Activated T-cell treated with anti-CD3 and anti-CD28 coated beads, Interleukin-2, amount 50 U/mL, for 1 hour (primary cell): ENCODE data around the gene MPPED1.

Source experiments
- DNase-seq: peaks from one replicate; pipeline ENCODE4 v3.0.0-alpha.2; 2020

The MPPED1 gene

GRCh38 chr22:43449831-43450225 lies 38.0 kb downstream of the MPPED1 start:
- no peak for DNase-seq

- no peak for DNase-seq
Observed at GRCh38 chr22:43451371-43452050, 39.7 kb downstream of the MPPED1 start.

- DNase-seq, result no peak
Observed at GRCh38 chr22:43455846-43456245, 44.0 kb downstream of the MPPED1 start.

GRCh38 chr22:43457002-43457401 lies 45.2 kb downstream of the MPPED1 start:
- no peak for DNase-seq

- no peak for DNase-seq
Observed at GRCh38 chr22:43462701-43463100, 50.9 kb downstream of the MPPED1 start.

- no peak for DNase-seq
Observed at GRCh38 chr22:43464809-43465208, 53.0 kb downstream of the MPPED1 start.

GRCh38 chr22:43465291-43466015 lies 53.6 kb downstream of the MPPED1 start:
- no peak for DNase-seq

- no peak for DNase-seq
Observed at GRCh38 chr22:43466710-43467109, 54.9 kb downstream of the MPPED1 start.

GRCh38 chr22:43467216-43467940 lies 55.6 kb downstream of the MPPED1 start:
- no peak for DNase-seq

- DNase-seq, result no peak
Observed at GRCh38 chr22:43470253-43470652, 58.4 kb downstream of the MPPED1 start.

GRCh38 chr22:43470941-43471585 lies 59.2 kb downstream of the MPPED1 start:
- DNase-seq, result no peak

GRCh38 chr22:43471606-43472135 lies 59.9 kb downstream of the MPPED1 start:
- no peak for DNase-seq

- DNase-seq, result no peak
Observed at GRCh38 chr22:43473031-43473430, 61.2 kb downstream of the MPPED1 start.

- no peak for DNase-seq
Observed at GRCh38 chr22:43473441-43473840, 61.6 kb downstream of the MPPED1 start.

GRCh38 chr22:43474161-43475101 lies 62.6 kb downstream of the MPPED1 start:
- no peak for DNase-seq

GRCh38 chr22:43475549-43476076 lies 63.8 kb downstream of the MPPED1 start:
- DNase-seq, result no peak

- DNase-seq, result no peak
Observed at GRCh38 chr22:43476341-43476740, 64.5 kb downstream of the MPPED1 start.

GRCh38 chr22:43476751-43477725 lies 65.2 kb downstream of the MPPED1 start:
- no peak for DNase-seq

GRCh38 chr22:43477966-43478365 lies 66.2 kb downstream of the MPPED1 start:
- DNase-seq, result no peak

GRCh38 chr22:43478621-43479300 lies 66.9 kb downstream of the MPPED1 start:
- DNase-seq, result no peak
